Neural progenitor cell (in vitro differentiated cells): Measurements from ENCODE around the gene PHKG1. TPM values are rescaled to one million over a fixed set of nuclear protein-coding genes. Genes with fewer than 3 reads are reported as not detected.
"Not testable (repeated sequence)": the region's sequence is repeated elsewhere in the genome, so short reads cannot be mapped to it uniquely, and the experiment has no call there.

ENCODE experiments used
- DNase-seq: peaks from one replicate; pipeline ENCODE4 v3.0.0-alpha.2; 2016; ENCODE audit warnings: low spot score
- H2AFZ ChIP-seq: fragments of 200-600 bp; sonication (generic); replicated peaks from 2 replicates; pipeline ENCODE4 v1.6.1; 2016; ENCODE audit warnings: antibody characterized with exemption
- H3F3A ChIP-seq: fragments of 200-600 bp; sonication (generic); 2 replicates; pipeline ENCODE4 v1.6.1; 2016; ENCODE audit warnings: antibody characterized with exemption, low read depth
- H3K27ac ChIP-seq: fragments of 200-600 bp; sonication (generic); 2 replicates; pipeline ENCODE4 v1.5.1; 2016; ENCODE audit warnings: mild to moderate bottlenecking
- H3K27me3 ChIP-seq: fragments of 200-600 bp; sonication (generic); 2 replicates; pipeline ENCODE4 v1.6.1; 2016; ENCODE audit warnings: mild to moderate bottlenecking, moderate library complexity
- H3K36me3 ChIP-seq: fragments of 200-600 bp; sonication (generic); 2 replicates; pipeline ENCODE4 v1.5.1; 2016
- H3K4me1 ChIP-seq: fragments of 200-600 bp; sonication (generic); 2 replicates; pipeline ENCODE4 v1.6.1; 2016; ENCODE audit warnings: mixed run types
- H3K4me2 ChIP-seq: fragments of 200-600 bp; sonication (generic); 2 replicates; pipeline ENCODE4 v1.6.1; 2016
- H3K4me3 ChIP-seq: fragments of 200-600 bp; sonication (generic); 2 replicates; pipeline ENCODE4 v1.5.1; 2016
- H3K79me2 ChIP-seq: fragments of 200-600 bp; sonication (generic); 2 replicates; pipeline ENCODE4 v1.6.1; 2016; ENCODE audit warnings: low read depth
- H3K9ac ChIP-seq: fragments of 200-600 bp; sonication (generic); 2 replicates; pipeline ENCODE4 v1.6.1; 2016
- H3K9me3 ChIP-seq: fragments of 200-600 bp; sonication (generic); 2 replicates; pipeline ENCODE4 v1.5.1; 2016; ENCODE audit warnings: low read depth
- H4K20me1 ChIP-seq: fragments of 200-600 bp; sonication (generic); 2 replicates; pipeline ENCODE4 v1.6.1; 2016; ENCODE audit warnings: low read depth
- H3K27ac Mint-ChIP-seq: 3 replicates; pipeline ENCODE4 v1.8.0; 2021; ENCODE audit warnings: mixed read lengths
- H3K27me3 Mint-ChIP-seq: 2 replicates; pipeline ENCODE4 v1.8.0; 2022; ENCODE audit warnings: low read depth, mild to moderate bottlenecking, inconsistent platforms, moderate library complexity, mixed read lengths; ENCODE audit not compliant: insufficient read depth
- H3K36me3 Mint-ChIP-seq: 3 replicates; pipeline ENCODE4 v1.8.0; 2021; ENCODE audit warnings: mixed read lengths
- H3K4me1 Mint-ChIP-seq: 3 replicates; pipeline ENCODE4 v1.8.0; 2021; ENCODE audit warnings: mixed read lengths
- H3K4me3 Mint-ChIP-seq: 3 replicates; pipeline ENCODE4 v1.8.0; 2021; ENCODE audit warnings: mild to moderate bottlenecking, moderate library complexity, mixed read lengths
- H3K9me3 Mint-ChIP-seq: 3 replicates; pipeline ENCODE4 v1.8.0; 2020; ENCODE audit warnings: mixed read lengths
- CTCF ChIP-seq: fragments of 200-600 bp; sonication (generic); IDR thresholded peaks from 2 replicates; pipeline ENCODE4 v1.5.1; 2017; ENCODE audit warnings: antibody characterized with exemption, mild to moderate bottlenecking
- EZH2 ChIP-seq: fragments of 200-600 bp; sonication (generic); IDR thresholded peaks from 2 replicates; pipeline ENCODE4 v1.6.1; 2017; ENCODE audit warnings: antibody characterized with exemption, mild to moderate bottlenecking, moderate library complexity
- EZH2phosphoT487 ChIP-seq: fragments of 200-600 bp; sonication (generic); IDR thresholded peaks from 2 replicates; pipeline ENCODE4 v1.6.1; 2017; ENCODE audit warnings: antibody characterized with exemption
- total RNA-seq: library from RNA; depleted of rRNA; stranded (reverse); fragments of >200 nt; gene quantifications from 2 replicates; pipeline ENCODE4 v1.2.3, GENCODE V29; 2015; ENCODE audit warnings: low replicate concordance

Gene PHKG1
- total RNA-seq, 1 donor from 2014 or later: not detected

GRCh38 chr7:56105508-56105907 is 12.8 kb upstream of the PHKG1 start:
- Mint-ChIP-seq H3K4me1 (peaks cover 12% of the 10 kb centered on the region), H3K27ac (peak overlapping the region; percentile 70), H3K27me3 (peaks cover 2% of the 10 kb centered on the region), H3K9me3 (peaks cover 3% of the 10 kb centered on the region), H3K36me3 (peaks cover 12% of the 10 kb centered on the region), H3K4me3 (peak overlapping the region; percentile 94)
- H3K27me3 ChIP-seq: no peaks in the 10 kb centered on the region
- H3K27ac ChIP-seq: no peak overlapping the region
- DNase-seq: no peak
- H3K9ac ChIP-seq: no peak overlapping the region
- no peaks in the 10 kb centered on the region for H4K20me1 ChIP-seq
- H3K4me1 ChIP-seq: no peaks in the 10 kb centered on the region
- peak overlapping the region; percentile 79 for H3K4me2 ChIP-seq
- H3K4me3 ChIP-seq: peak overlapping the region; percentile 64
- H3K36me3 ChIP-seq: no peaks in the 10 kb centered on the region
- no peak overlapping the region for H2AFZ ChIP-seq
- H3K79me2 ChIP-seq: peaks cover 11% of the 10 kb centered on the region
- H3K9me3 ChIP-seq: no peaks in the 10 kb centered on the region
- no peaks in the 10 kb centered on the region for H3F3A ChIP-seq
- TF ChIP-seq CTCF: no peak
- TF ChIP-seq EZH2phosphoT487: no peak
- TF ChIP-seq EZH2: no peak

DNA sequence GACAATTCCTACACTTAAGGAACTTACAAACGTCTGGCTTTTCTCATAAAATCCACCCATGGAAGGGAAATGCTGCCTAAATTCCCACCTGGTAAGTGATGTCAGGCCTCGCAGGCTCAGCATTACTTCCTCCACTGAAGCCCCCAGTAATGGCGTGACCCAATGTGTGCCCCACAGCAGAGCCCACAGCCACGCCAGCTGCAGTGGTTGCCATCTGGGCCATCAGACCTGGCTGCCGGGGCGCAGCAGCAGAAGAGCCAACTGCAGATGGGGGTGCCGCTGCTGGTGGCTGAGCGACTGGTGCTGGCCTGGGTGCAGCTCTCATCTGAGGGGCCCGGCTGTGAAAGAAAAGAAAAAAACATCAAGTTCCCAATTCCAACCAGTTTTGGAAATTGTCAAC is 11.4 kb upstream of the PHKG1 start:
- DNase-seq, H3K27ac ChIP-seq, H3K4me2 ChIP-seq, H4K20me1 ChIP-seq, H3K9me3 Mint-ChIP-seq, H3K27me3 ChIP-seq, H3K4me1 ChIP-seq, H3K9me3 ChIP-seq, H3F3A ChIP-seq, H3K4me3 Mint-ChIP-seq, H3K9ac ChIP-seq, H3K36me3 ChIP-seq, H2AFZ ChIP-seq, H3K27ac Mint-ChIP-seq, H3K4me3 ChIP-seq, H3K27me3 Mint-ChIP-seq: not testable (repeated sequence)
- peaks cover 12% of the 10 kb centered on the region for H3K4me1 Mint-ChIP-seq
- H3K36me3 Mint-ChIP-seq: peaks cover 14% of the 10 kb centered on the region
- peaks cover 11% of the 10 kb centered on the region for H3K79me2 ChIP-seq

DNA sequence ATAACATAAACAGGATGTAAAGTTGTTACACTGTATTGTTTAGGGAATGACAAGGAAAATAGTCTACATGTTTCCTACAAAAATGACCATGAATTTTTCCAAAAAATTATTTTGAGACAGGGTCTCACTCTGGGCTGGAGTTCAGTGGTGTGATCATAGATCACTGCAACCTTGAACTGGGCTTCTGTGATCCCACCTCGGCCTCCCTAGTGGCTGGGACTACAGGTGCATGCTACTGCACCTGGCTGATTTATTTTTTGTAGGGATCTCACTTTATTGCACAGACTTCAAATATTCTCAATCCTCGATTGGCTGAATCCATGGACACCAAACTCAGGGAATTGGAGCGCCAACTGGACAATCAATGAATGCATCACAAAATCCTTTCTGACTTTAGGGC is 6.9 kb upstream of the PHKG1 start:
- no peaks in the 10 kb centered on the region for H3K4me1 ChIP-seq
- no peak overlapping the region for H3K4me2 ChIP-seq
- Mint-ChIP-seq H3K9me3 (no peaks in the 10 kb centered on the region), H3K27me3 (peaks cover 2% of the 10 kb centered on the region), H3K27ac (no peak overlapping the region), H3K4me1 (no peaks in the 10 kb centered on the region), H3K4me3 (no peak overlapping the region), H3K36me3 (peaks cover 14% of the 10 kb centered on the region)
- no peaks in the 10 kb centered on the region for H3K36me3 ChIP-seq
- no peaks in the 10 kb centered on the region for H3K27me3 ChIP-seq
- H4K20me1 ChIP-seq: no peaks in the 10 kb centered on the region
- TF ChIP-seq EZH2phosphoT487 (no peak), EZH2 (no peak), CTCF (no peak)
- no peak for DNase-seq
- H3K27ac ChIP-seq: no peak overlapping the region
- H3F3A ChIP-seq: no peaks in the 10 kb centered on the region
- H2AFZ ChIP-seq: no peak overlapping the region
- no peaks in the 10 kb centered on the region for H3K79me2 ChIP-seq
- H3K9ac ChIP-seq: no peak overlapping the region
- no peaks in the 10 kb centered on the region for H3K9me3 ChIP-seq
- no peak overlapping the region for H3K4me3 ChIP-seq

GRCh38 chr7:56098187-56099008 is 5.6 kb upstream of the PHKG1 start:
- not testable (repeated sequence) for H3F3A ChIP-seq, H3K27ac ChIP-seq, H3K9me3 Mint-ChIP-seq, H3K9me3 ChIP-seq, H4K20me1 ChIP-seq, H3K4me1 Mint-ChIP-seq, H3K9ac ChIP-seq, H3K4me3 Mint-ChIP-seq, H3K4me1 ChIP-seq, H3K36me3 ChIP-seq, H3K27me3 Mint-ChIP-seq, DNase-seq, H2AFZ ChIP-seq, H3K4me3 ChIP-seq, H3K4me2 ChIP-seq, H3K27ac Mint-ChIP-seq, H3K27me3 ChIP-seq, H3K79me2 ChIP-seq
- H3K36me3 Mint-ChIP-seq: peaks cover 12% of the 10 kb centered on the region
